Kidney (tissue), 14 donors: ENCODE results near the gene TGM1. TPM values are rescaled to one million over a fixed set of nuclear protein-coding genes. Genes with fewer than 3 reads are reported as not detected.
A peak's percentile ranks its signal among the peaks of the same experiment; 100 is the strongest.

Source experiments
- DNase-seq, 5 donors: peaks; one replicate each; pipeline ENCODE4 v3.0.0-alpha.2; 2013 to 2020
- FAIRE-seq: peaks from 2 replicates; lab custom pipeline; 2012; peaks lifted over from hg19 to GRCh38; lab: Jason Lieb, UNC
- H3K27ac ChIP-seq, 2 donors: one replicate each; pipeline ENCODE4 v1.7.0; 2013; ENCODE audit warnings: low read depth in 2 of 2, low read length in 2 of 2, inconsistent platforms in 1 of 2
- H3K27me3 ChIP-seq: one replicate; pipeline ENCODE4 v1.7.1; 2013; ENCODE audit warnings: low read length, inconsistent platforms; ENCODE audit not compliant: control insufficient read depth, insufficient read depth
- H3K36me3 ChIP-seq, 3 donors: one replicate each; pipeline versions ENCODE4 v1.7.0 to v1.7.1; 2013; ENCODE audit warnings: low read length in 3 of 3, control low read depth in 1 of 3, inconsistent platforms in 1 of 3; ENCODE audit not compliant: insufficient read depth in 3 of 3, control insufficient read depth in 2 of 3
- H3K4me1 ChIP-seq, 3 donors: one replicate each; pipeline versions ENCODE4 v1.7.0 to v1.7.1; 2013; ENCODE audit warnings: low read length in 3 of 3, inconsistent platforms in 1 of 3, low read depth in 1 of 3; ENCODE audit not compliant: control insufficient read depth in 2 of 3, insufficient read depth in 2 of 3
- H3K4me3 ChIP-seq, 3 donors: one replicate each; pipeline versions ENCODE4 v1.7.0 to v1.8.1; 2013; ENCODE audit warnings: low read length in 3 of 3, control low read depth in 1 of 3, inconsistent platforms in 1 of 3
- H3K9ac ChIP-seq, 3 donors: one replicate each; pipeline versions ENCODE4 v1.7.0 to v1.7.1; 2013; ENCODE audit warnings: low read length in 3 of 3, control low read depth in 1 of 3, inconsistent platforms in 1 of 3
- H3K9me3 ChIP-seq, 3 donors: one replicate each; pipeline versions ENCODE4 v1.7.0 to v1.7.1; 2013; ENCODE audit warnings: low read length in 3 of 3, control low read depth in 1 of 3, inconsistent platforms in 1 of 3; ENCODE audit not compliant: control insufficient read depth in 2 of 3, insufficient read depth in 1 of 3
- CTCF ChIP-seq: IDR thresholded peaks from 3 replicates; pipeline ENCODE4 v1.5.1; 2012; ENCODE audit warnings: mild to moderate bottlenecking, moderate library complexity, borderline replicate concordance; ENCODE audit not compliant: insufficient read depth; ENCODE audit errors: extremely low read depth
- intact Hi-C: fragments of 100-400 bp; cut with DNase I; formaldehyde crosslinking; loops from one replicate; pipeline ENCODE4 v1.11.1; 2022
- polyA plus RNA-seq: library from polyadenylated mRNA; stranded (reverse); fragments of 350-450 nt; fragmentation: Illumina TruSeq; extraction: RNeasy Lipid Tissue Mini Kit (QIAGEN cat#74804); gene quantifications from one replicate; pipeline ENCODE4 v1.2.3, GENCODE V29; 2014; ENCODE audit warnings: low read depth, low replicate concordance; ENCODE audit not compliant: insufficient read depth
- total RNA-seq: library from RNA; stranded (reverse); fragmentation: NEBNext Ultra II Directional; extraction: Animal tissue kit (Norgen Biotek cat#: 25700); gene quantifications from one replicate; pipeline ENCODE4 v1.2.1, GENCODE V29; 2021
- donor health status: control.
- donor health status: control.
- donor health status: control.
- donor health status: control.
- donor health status: control.
- donor health status: DM: yes; HTN: yes; CAD: no.
- donor health status: Normal renal cell carcinoma (clear cell type).

The TGM1 gene
- total and polyA plus RNA-seq, 2 donors from 2014 or later, result 4.5 to 13.1 TPM

GRCh38 chr14:24216345-24216699, 46.7 kb downstream of the TGM1 start:
- H3K27me3 ChIP-seq, result no peaks in the 10 kb centered on the region
- no peak for TF ChIP-seq CTCF
- no peaks in the 10 kb centered on the region for H3K9me3 ChIP-seq
- peak overlapping the region in 2 of 3 donors; percentile 98 to 99 for H3K4me3 ChIP-seq
- no peak for DNase-seq
- H3K36me3 ChIP-seq, result peaks cover 0 to 4% (median 2%) of the 10 kb centered on the region in 3 donors
- no peak for FAIRE-seq
- H3K27ac ChIP-seq, result no peak overlapping the region
- H3K4me1 ChIP-seq, result peaks cover 3 to 11% (median 3%) of the 10 kb centered on the region in 3 donors
- H3K9ac ChIP-seq, result no peak overlapping the region
- intact Hi-C loops, result no loop called here

GRCh38 chr14:24215495-24216344, 47.3 kb downstream of the TGM1 start, which contains the start of gene MDP1:
Gene MDP1 (minus strand): TSS chr14:24216066. CDS start chr14:24215955, 111 bp downstream.
- Histone ChIP-seq H3K4me3 (peak within 1 kb of the TSS; percentile 94 to 99 (median 98)), H3K9ac (peak within 1 kb of the TSS; percentile 90 to 100 (median 92)), H3K27ac (peak within 1 kb of the TSS; percentile 88 to 95), H3K9me3 (no peaks in the 10 kb centered on the region), H3K4me1 (peaks cover 3 to 11% (median 3%) of the 10 kb centered on the region in 3 donors), H3K36me3 (peaks cover 0 to 5% (median 2%) of the 10 kb centered on the region in 3 donors), H3K27me3 (no peaks in the 10 kb centered on the region)
- peak; percentile 81 for TF ChIP-seq CTCF
- FAIRE-seq (no peak), DNase-seq (peak; percentile 84 to 95 (median 92))
- intact Hi-C loops, result no loop called here

GRCh38 chr14:24213866-24214662, 48.9 kb downstream of the TGM1 start:
- Histone ChIP-seq H3K4me3 (peak overlapping the region; percentile 67 to 83 (median 83)), H3K27ac (peak overlapping the region; percentile 91 to 92), H3K27me3 (no peaks in the 10 kb centered on the region), H3K9ac (peak overlapping the region in 1 of 3 donors; percentile 93), H3K9me3 (no peaks in the 10 kb centered on the region), H3K4me1 (peaks cover 3 to 11% (median 3%) of the 10 kb centered on the region in 3 donors), H3K36me3 (peaks cover 2 to 20% (median 12%) of the 10 kb centered on the region in 3 donors)
- no peak for FAIRE-seq
- TF ChIP-seq CTCF, result no peak
- DNase-seq, result no peak
- intact Hi-C loops, result no loop called here
